ENCODE results near the gene ARHGAP4.

DNA sequence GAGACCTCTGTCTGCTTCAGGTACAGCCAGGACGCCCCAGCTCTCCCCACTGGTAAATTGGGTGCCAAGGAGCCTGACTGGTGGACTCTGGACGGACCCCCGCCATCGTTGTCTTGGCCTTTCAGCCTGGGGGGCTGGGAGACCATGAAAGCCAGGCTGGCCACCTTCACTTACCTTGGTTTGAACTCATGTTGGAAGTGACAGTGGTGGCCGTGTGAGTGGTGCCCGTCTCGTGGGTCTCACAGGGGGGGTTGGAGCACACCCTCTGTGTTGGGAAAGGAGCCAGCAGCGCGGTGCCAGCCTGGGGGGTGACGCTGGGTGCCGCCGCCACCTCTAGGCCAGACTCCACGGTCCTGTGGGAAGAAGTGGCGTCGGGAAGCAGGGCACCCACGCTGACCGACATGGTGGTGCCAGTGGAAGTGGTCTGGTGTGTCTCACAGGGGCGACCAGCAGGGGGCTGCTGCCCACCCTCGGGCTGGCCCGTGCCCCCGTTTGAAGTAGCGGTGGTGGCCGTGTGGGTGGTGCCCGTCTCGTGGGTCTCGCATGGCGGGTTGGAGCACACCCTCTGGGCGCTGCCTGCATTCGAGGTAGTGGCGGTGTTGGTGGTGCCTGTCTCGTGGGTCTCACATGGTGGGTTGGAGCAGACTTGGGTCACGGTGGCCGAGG, 28.0 kb upstream of the ARHGAP4 start:
- TF ChIP-seq, protein P1, sequence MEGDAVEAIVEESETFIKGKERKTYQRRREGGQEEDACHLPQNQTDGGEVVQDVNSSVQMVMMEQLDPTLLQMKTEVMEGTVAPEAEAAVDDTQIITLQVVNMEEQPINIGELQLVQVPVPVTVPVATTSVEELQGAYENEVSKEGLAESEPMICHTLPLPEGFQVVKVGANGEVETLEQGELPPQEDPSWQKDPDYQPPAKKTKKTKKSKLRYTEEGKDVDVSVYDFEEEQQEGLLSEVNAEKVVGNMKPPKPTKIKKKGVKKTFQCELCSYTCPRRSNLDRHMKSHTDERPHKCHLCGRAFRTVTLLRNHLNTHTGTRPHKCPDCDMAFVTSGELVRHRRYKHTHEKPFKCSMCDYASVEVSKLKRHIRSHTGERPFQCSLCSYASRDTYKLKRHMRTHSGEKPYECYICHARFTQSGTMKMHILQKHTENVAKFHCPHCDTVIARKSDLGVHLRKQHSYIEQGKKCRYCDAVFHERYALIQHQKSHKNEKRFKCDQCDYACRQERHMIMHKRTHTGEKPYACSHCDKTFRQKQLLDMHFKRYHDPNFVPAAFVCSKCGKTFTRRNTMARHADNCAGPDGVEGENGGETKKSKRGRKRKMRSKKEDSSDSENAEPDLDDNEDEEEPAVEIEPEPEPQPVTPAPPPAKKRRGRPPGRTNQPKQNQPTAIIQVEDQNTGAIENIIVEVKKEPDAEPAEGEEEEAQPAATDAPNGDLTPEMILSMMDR (IDR thresholded peaks at IDR 0.05): no peak
- TF ChIP-seq POLR2A (IDR thresholded peaks at IDR 0.05): no peak

All from heart left ventricle (tissue), 13 donors.